Sigmoid colon (tissue), 7 donors: Measurements from ENCODE around the gene RBM6. TPM values are rescaled to one million over a fixed set of nuclear protein-coding genes. Genes with fewer than 3 reads are reported as not detected.

Experiments used
- DNase-seq: peaks from one replicate; pipeline ENCODE4 v3.0.0-alpha.2; 2019
- H3K27ac ChIP-seq, 4 donors: fragments of 200-600 bp; sonication (generic); one replicate each; pipeline ENCODE4 v1.5.1; 2016 to 2019; ENCODE audit warnings: mild to moderate bottlenecking in 1 of 4
- H3K27me3 ChIP-seq, 3 donors: fragments of 200-600 bp; sonication (generic); one replicate each; pipeline ENCODE4 v1.5.1; 2019; ENCODE audit warnings: mild to moderate bottlenecking in 1 of 3
- H3K36me3 ChIP-seq, 4 donors: fragments of 200-600 bp; sonication (generic); one replicate each; pipeline ENCODE4 v1.5.1; 2016 to 2019
- H3K4me1 ChIP-seq, 4 donors: fragments of 200-600 bp; sonication (generic); one replicate each; pipeline ENCODE4 v1.5.1; 2017 to 2019
- H3K4me3 ChIP-seq, 4 donors: fragments of 200-600 bp; sonication (generic); one replicate each; pipeline ENCODE4 v1.5.1; 2017 to 2019; ENCODE audit warnings: mild to moderate bottlenecking in 2 of 4, moderate library complexity in 1 of 4
- H3K9me3 ChIP-seq, 4 donors: fragments of 200-600 bp in 3 of 4; sonication (generic) in 3 of 4; one replicate each; pipeline versions ENCODE4 v1.5.1 to v1.6.1; 2013 to 2019
- EP300 ChIP-seq, 4 donors: sonication (generic); formaldehyde crosslinking; IDR thresholded peaks; one replicate each; pipeline ENCODE4 v1.6.1; 2017; ENCODE audit warnings: antibody characterized with exemption in 4 of 4
- POLR2A ChIP-seq, 2 donors: fragments of 450-650 bp; IDR thresholded peaks; one replicate each; pipeline ENCODE4 v1.6.1; 2016; ENCODE audit warnings: antibody characterized with exemption in 2 of 2, mild to moderate bottlenecking in 2 of 2, moderate library complexity in 2 of 2
- POLR2AphosphoS5 ChIP-seq, 4 donors: sonication (generic); formaldehyde crosslinking; IDR thresholded peaks; one replicate each; pipeline ENCODE4 v1.6.1; 2017; ENCODE audit warnings: antibody characterized with exemption in 4 of 4
- WGBS, 2 donors: extraction: QIAGEN DNeasy Blood & Tissue Kit; methylation state at CpG; one replicate each; pipeline ENCODE4 v1.1.7; 2013; 5-methylcytosine and 5-hydroxymethylcytosine counted together
- intact Hi-C: fragments of 100-400 bp; cut with DNase I; formaldehyde crosslinking; loops from one replicate; pipeline ENCODE4 v1.15.1; 2023
- polyA plus RNA-seq, 3 donors: library from polyadenylated mRNA; stranded (reverse); fragments of 200-250 nt; gene quantifications; one replicate each; pipeline ENCODE4 v1.2.3, GENCODE V29; 2013
- total RNA-seq, 4 donors: library from RNA; depleted of rRNA; stranded (reverse); fragments of >200 nt; gene quantifications; one replicate each; pipeline ENCODE4 v1.1.0, GENCODE V29; 2016
- TF ChIP-seq, protein P1 (sequence below), 4 experiments: fragments of 450-650 bp in 3 of 4; fragments of 200-600 bp in 1 of 4; IDR thresholded peaks; one replicate each; pipeline ENCODE4 v1.5.1; 2016 to 2019; ENCODE audit warnings: antibody characterized with exemption in 4 of 4, mild to moderate bottlenecking in 3 of 4, moderate library complexity in 2 of 4
- donor health status: healthy with polysubstance abuse.
- donor health status: Bipolar disorder and iron deficiency.
- donor health status: healthy.

RBM6 gene
- total and polyA plus RNA-seq, 7 donors, result 13.6 to 215 (median 78.0) TPM

DNA sequence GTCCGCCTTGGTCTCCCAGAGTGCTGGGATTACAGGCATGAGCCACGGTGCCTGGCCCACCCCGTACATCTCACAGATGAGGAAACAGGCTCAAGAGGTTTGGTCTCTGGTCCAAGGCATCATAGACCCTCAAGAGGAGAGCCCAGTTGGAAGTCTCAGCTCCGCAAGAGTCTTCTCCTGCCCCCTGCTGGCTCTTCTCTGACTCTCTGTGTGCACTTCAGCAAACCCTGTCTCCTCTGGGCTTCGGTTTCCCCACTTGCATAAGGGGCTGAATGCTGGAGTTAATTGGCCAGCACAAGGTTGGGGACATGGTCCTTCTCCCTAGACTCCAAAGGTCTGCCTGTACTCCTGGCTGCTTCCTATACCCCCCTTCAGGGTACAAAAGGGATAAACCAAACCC, 40.1 kb upstream of the RBM6 start:
- H3K4me1 ChIP-seq, result peaks cover 0 to 29% (median 8%) of the 10 kb centered on the region in 4 donors
- H3K9me3 ChIP-seq, result no peaks in the 10 kb centered on the region
- H3K4me3 ChIP-seq, result no peak overlapping the region
- no peak for TF ChIP-seq POLR2AphosphoS5 (IDR thresholded peaks at IDR 0.05)
- TF ChIP-seq, protein P1, sequence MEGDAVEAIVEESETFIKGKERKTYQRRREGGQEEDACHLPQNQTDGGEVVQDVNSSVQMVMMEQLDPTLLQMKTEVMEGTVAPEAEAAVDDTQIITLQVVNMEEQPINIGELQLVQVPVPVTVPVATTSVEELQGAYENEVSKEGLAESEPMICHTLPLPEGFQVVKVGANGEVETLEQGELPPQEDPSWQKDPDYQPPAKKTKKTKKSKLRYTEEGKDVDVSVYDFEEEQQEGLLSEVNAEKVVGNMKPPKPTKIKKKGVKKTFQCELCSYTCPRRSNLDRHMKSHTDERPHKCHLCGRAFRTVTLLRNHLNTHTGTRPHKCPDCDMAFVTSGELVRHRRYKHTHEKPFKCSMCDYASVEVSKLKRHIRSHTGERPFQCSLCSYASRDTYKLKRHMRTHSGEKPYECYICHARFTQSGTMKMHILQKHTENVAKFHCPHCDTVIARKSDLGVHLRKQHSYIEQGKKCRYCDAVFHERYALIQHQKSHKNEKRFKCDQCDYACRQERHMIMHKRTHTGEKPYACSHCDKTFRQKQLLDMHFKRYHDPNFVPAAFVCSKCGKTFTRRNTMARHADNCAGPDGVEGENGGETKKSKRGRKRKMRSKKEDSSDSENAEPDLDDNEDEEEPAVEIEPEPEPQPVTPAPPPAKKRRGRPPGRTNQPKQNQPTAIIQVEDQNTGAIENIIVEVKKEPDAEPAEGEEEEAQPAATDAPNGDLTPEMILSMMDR (IDR thresholded peaks at IDR 0.05), result no peak
- no peak for TF ChIP-seq POLR2A (IDR thresholded peaks at IDR 0.05)
- no peak for TF ChIP-seq EP300 (IDR thresholded peaks at IDR 0.05)
- peaks cover 0 to 7% (median 0%) of the 10 kb centered on the region in 4 donors for H3K36me3 ChIP-seq
- intact Hi-C loops, result loop anchor here (5.0 kb wide), 1 partner anchor 198 kb away; no protein-coding TSS in a partner anchor
- H3K27me3 ChIP-seq, result no peaks in the 10 kb centered on the region
- 78 to 89% methylated on average over 5 of the region's 5 CpGs for WGBS, 2 donors
- peak overlapping the region in 1 of 4 donors; percentile 27 for H3K27ac ChIP-seq
- no peak for DNase-seq

DNA sequence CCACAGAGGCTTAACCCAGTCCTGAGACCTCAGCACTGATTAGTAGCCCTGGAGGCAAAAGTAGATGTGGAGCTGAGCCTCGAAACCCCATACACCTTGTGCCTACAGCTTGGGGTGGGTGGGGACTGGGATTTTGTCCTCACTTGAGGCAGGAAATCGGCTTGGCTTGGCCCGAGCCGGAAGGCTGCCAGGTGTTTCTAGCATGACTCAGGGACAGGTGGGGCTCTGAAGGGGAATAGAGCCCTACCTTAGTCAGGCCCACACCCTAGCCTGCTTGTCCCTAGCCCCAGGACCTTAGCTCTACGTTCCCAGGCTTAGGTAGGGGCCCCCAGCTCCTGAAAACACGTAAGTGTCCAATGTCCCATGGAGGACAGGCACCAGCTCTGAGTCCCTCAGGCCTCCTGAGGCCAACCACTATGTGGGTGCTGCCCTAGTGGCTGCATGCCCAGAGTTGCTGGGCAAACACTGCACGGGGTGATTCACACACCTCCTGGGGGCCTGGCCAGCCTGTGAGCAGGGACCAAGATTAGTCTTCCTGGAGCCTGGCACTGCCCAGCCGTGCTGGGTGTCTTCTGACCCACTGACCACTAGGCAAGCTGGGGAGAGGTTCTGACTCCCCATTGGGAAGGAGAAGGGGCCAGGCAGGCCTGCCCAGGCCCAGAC, 39.3 kb upstream of the RBM6 start:
- peak overlapping the region; percentile 14 to 39 (median 28) for H3K27ac ChIP-seq
- intact Hi-C loops, result loop anchor here (5.0 kb wide), 1 partner anchor 198 kb away; no protein-coding TSS in a partner anchor
- no peaks in the 10 kb centered on the region for H3K9me3 ChIP-seq
- no peak overlapping the region for H3K4me3 ChIP-seq
- no peak for TF ChIP-seq POLR2A (IDR thresholded peaks at IDR 0.05)
- no peak for TF ChIP-seq POLR2AphosphoS5 (IDR thresholded peaks at IDR 0.05)
- no peak for TF ChIP-seq EP300 (IDR thresholded peaks at IDR 0.05)
- TF ChIP-seq, protein P1 (IDR thresholded peaks at IDR 0.05), result no peak
- H3K27me3 ChIP-seq, result no peaks in the 10 kb centered on the region
- peaks cover 0 to 33% (median 12%) of the 10 kb centered on the region in 4 donors for H3K4me1 ChIP-seq
- DNase-seq, result no peak
- 17 to 64% methylated on average over 8 of the region's 8 CpGs for WGBS, 2 donors
- H3K36me3 ChIP-seq, result peaks cover 0 to 7% (median 0%) of the 10 kb centered on the region in 4 donors

DNA sequence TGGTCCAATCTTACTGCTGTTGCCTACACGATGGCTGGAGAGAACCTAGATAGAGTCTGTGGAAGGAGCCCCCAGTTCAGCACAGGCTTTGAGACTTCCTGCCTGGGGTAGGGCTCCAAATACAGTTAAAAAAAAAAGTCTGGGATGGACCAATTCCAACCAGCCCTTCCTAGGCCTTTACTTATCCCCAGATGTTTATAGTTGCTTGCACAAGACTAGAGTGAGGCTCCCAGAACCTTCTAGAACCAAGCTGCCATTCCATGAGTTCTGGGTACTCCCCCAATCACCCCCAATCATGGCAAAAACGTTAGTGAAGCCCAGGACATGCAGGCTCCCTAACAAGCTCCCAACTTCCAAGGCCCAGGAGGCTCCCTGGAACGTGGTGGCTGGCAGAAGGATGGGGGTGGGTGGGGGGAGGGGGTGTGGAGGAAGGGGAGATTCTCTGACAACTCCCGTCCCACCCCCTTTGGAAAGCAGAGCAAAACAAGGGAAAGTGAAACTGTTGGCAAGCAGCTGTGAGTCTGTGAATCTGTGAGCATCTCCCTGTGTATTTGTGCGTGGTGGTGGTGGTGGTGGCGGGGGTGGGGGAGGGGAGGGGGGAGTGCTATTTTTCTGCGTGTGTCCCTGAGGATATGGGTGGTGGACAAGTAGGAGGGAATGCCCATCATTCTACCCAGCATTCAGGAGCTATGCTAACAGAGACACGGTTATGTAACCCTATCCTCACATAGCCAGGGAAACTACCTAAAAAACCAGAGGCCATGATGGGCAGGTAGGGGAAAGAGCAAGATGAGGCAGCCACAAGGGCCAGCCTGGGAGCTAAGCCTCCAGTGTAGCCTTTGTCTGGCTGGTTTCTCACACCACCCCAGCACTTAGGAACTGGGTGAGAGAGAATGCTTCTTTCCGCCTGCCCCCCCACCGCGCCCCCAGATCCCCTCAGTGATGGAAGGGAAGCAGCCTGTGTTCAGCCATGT, 38.3 kb upstream of the RBM6 start:
- H3K4me3 ChIP-seq, result no peak overlapping the region
- intact Hi-C loops, result loop anchor here (5.0 kb wide), 1 partner anchor 199 kb away; no protein-coding TSS in a partner anchor
- peak overlapping the region; percentile 14 to 39 (median 28) for H3K27ac ChIP-seq
- H3K36me3 ChIP-seq, result peaks cover 0 to 6% (median 0%) of the 10 kb centered on the region in 4 donors
- WGBS, 2 donors, result 45 to 51% methylated on average over 11 of the region's 11 CpGs
- no peaks in the 10 kb centered on the region for H3K9me3 ChIP-seq
- no peak for DNase-seq
- no peaks in the 10 kb centered on the region for H3K27me3 ChIP-seq
- H3K4me1 ChIP-seq, result peaks cover 0 to 44% (median 22%) of the 10 kb centered on the region in 4 donors
- TF ChIP-seq POLR2A (IDR thresholded peaks at IDR 0.05) (no peak), EP300 (IDR thresholded peaks at IDR 0.05) (no peak), POLR2AphosphoS5 (IDR thresholded peaks at IDR 0.05) (no peak)
- TF ChIP-seq, protein P1 (IDR thresholded peaks at IDR 0.05), result no peak

DNA sequence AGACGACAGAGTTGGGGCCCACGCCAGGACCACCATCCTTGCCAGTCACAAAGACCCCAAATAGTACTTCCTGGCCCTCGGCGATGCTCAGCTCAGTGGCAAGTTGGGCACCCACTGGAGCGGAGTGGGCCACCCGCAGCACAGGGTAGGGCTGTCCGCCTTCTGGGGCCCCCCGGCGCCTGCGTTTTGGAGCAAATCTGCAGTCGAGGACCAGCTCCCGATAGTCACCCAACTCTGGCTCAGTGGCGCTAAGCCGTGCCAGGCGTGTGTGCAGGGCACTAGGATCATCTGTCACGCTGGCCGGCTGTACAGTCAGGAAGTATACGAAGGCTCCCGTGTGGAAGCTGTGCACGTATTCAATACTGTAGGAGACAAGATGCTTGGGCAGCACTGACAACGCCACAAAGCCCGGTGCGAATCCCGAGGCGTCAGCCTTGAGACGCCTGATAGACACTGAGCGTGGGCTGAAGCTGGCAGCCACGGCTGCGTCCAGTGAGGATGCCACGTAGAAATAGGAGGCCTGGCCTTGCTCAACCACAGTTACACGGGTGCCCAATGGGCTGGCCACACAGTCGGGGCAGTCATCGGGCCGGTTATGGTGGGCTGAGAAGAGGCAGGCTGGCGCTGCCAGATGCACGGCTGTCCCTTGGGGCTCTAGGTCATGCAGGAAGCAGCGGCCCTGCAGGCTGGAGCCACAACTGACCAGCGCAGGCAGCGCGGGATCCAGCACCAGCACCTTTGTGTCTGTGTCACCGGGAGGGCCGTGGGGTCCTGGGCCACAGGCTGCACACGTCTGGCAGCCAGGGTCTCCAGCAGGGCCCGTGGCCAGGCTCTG, 37.2 kb upstream of the RBM6 start:
- intact Hi-C loops, result loop anchor here (5.0 kb wide), 1 partner anchor 200 kb away; no protein-coding TSS in a partner anchor
- WGBS, 2 donors, result 77 to 95% methylated on average over 44 of the region's 44 CpGs
- Histone ChIP-seq H3K9me3 (no peaks in the 10 kb centered on the region), H3K4me1 (peaks cover 0 to 44% (median 22%) of the 10 kb centered on the region in 4 donors), H3K4me3 (peak overlapping the region in 2 of 4 donors; percentile 45 to 46), H3K27ac (peak overlapping the region in 1 of 4 donors; percentile 22), H3K27me3 (no peaks in the 10 kb centered on the region), H3K36me3 (no peaks in the 10 kb centered on the region)
- TF ChIP-seq EP300 (IDR thresholded peaks at IDR 0.05) (no peak), POLR2A (IDR thresholded peaks at IDR 0.05) (no peak), POLR2AphosphoS5 (IDR thresholded peaks at IDR 0.05) (no peak)
- TF ChIP-seq, protein P1 (IDR thresholded peaks at IDR 0.05), result no peak
- no peak for DNase-seq
